Mucosa of descending colon (tissue), 3 donors: Measurements from ENCODE around the gene LAMA2. TPM values are rescaled to one million over a fixed set of nuclear protein-coding genes. Genes with fewer than 3 reads are reported as not detected.

ENCODE experiments used
- ATAC-seq: fragments of 200-7000 bp; cut with Tn5 transposase; one replicate; pipeline ENCODE4 v1.9.1; 2020; ENCODE audit warnings: mild to moderate bottlenecking, moderate library complexity
- DNase-seq, 3 donors: peaks; one replicate each; pipeline ENCODE4 v3.0.0-alpha.2; 2020
- H3K36me3 ChIP-seq: fragments of 200-600 bp; one replicate; pipeline ENCODE4 v1.8.0; 2021; ENCODE audit warnings: low read depth, mild to moderate bottlenecking
- H3K4me1 ChIP-seq: fragments of 200-600 bp; one replicate; pipeline ENCODE4 v1.8.0; 2021; ENCODE audit warnings: low read depth, mild to moderate bottlenecking
- H3K4me3 ChIP-seq: fragments of 200-600 bp; one replicate; pipeline ENCODE4 v1.8.0; 2021; ENCODE audit warnings: mild to moderate bottlenecking
- H3K9me3 ChIP-seq: fragments of 200-600 bp; one replicate; pipeline ENCODE4 v1.8.0; 2021; ENCODE audit warnings: mild to moderate bottlenecking
- intact Hi-C, 2 donors: fragments of 100-400 bp; cut with DNase I in 1 of 2; cut with micrococcal nuclease in 1 of 2; formaldehyde crosslinking; loops; one replicate each; pipeline versions ENCODE4 v1.11.0 to v1.11.1; 2022; cut with DNase I, micrococcal nuclease
- total RNA-seq, 3 donors: library from RNA; stranded (reverse); fragmentation: NEBNext Ultra II Directional in 2 of 3; extraction: Animal tissue kit (Norgen Biotek cat#: 25700) in 2 of 3; gene quantifications; one replicate each; pipeline versions ENCODE4 v1.2.1 to v1.2.4, GENCODE V29; 2021 to 2023
- TF ChIP-seq, protein P1 (sequence below): fragments of 200-600 bp; IDR thresholded peaks from one replicate; pipeline ENCODE4 v1.8.0; 2022; ENCODE audit warnings: antibody characterized with exemption, mild to moderate bottlenecking
- donor health status: DM: no; HTN: no; CAD: no; lungs with moderate emphysema.
- donor health status: DM: no; HTN: no; CAD: no.
- donor health status: DM: no; HTN: yes; CAD: no.

The LAMA2 gene
- total RNA-seq, 3 donors from 2014 or later: 3.6 to 29.4 (median 18.4) TPM

DNA sequence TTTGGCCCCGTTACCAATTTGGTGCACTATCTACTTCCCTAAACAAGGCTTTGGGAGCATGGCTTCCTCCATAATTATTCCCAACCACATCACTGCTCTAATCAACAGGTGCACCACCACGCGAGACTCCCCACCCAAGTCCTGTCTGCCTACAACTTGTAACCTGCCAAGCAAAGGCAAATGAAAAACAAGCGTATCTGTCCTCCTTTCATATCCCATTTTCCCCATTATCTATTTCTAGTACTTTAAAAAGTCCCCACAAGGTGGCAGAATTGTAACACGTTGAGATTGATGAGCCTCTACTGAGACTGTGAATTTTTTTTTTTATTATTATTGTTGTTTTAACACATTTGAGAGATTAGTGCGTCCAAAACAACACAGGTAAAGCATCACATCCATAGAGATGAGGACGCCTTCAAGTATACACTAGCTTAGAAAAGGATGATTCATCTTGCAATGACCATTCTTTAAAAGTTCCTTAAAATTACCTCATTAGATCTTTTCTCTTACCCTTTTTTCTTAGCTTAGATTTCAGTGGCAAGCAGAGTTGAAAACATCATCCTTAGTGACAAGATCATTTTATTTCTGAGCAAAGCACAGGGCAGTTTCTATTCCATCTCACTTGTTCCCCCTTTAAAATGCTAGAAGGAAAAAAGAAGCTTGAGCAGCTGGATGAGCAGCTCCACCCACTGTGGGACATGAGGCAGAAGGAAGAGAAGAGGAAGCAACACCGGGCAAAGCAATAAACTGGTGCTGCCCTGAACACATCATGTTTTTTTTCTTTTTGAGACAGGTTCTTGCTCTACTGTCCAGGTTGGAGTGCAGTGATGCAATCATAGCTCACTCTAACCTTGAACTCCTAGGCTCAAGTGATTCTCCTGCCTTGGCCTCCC is 616.3 kb downstream of the LAMA2 start:
- TF ChIP-seq, protein P1, sequence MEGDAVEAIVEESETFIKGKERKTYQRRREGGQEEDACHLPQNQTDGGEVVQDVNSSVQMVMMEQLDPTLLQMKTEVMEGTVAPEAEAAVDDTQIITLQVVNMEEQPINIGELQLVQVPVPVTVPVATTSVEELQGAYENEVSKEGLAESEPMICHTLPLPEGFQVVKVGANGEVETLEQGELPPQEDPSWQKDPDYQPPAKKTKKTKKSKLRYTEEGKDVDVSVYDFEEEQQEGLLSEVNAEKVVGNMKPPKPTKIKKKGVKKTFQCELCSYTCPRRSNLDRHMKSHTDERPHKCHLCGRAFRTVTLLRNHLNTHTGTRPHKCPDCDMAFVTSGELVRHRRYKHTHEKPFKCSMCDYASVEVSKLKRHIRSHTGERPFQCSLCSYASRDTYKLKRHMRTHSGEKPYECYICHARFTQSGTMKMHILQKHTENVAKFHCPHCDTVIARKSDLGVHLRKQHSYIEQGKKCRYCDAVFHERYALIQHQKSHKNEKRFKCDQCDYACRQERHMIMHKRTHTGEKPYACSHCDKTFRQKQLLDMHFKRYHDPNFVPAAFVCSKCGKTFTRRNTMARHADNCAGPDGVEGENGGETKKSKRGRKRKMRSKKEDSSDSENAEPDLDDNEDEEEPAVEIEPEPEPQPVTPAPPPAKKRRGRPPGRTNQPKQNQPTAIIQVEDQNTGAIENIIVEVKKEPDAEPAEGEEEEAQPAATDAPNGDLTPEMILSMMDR: no peak
- ATAC-seq (peak; percentile 71), DNase-seq (peak in 1 of 3 donors; percentile 48)
- no peaks in the 10 kb centered on the region for H3K9me3 ChIP-seq
- H3K4me1 ChIP-seq: no peaks in the 10 kb centered on the region
- H3K36me3 ChIP-seq: no peaks in the 10 kb centered on the region
- intact Hi-C loops: loop anchor here in 1 of 2 donors (10.0 kb wide), 1 partner anchor 66 kb away; no protein-coding TSS in a partner anchor
- H3K4me3 ChIP-seq: no peak overlapping the region

DNA sequence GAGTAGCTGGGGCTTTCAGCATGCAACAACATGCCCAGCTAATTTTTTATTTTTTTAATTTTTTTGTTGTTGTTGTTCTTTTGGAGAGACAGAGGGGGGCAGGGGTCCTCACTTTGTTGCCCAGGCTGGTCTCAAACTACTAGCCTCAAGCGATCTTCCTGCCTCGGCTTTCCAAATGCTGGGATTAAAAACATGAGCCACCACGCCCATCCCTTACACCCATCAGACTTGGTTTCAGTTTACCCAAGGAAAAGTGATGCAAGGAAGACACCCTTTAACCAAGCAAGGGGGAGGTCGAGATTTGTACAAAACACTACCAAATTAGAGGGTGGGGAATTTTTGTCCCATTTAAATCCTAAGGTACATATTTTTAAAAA is 616.9 kb downstream of the LAMA2 start:
- Histone ChIP-seq H3K4me1 (no peaks in the 10 kb centered on the region), H3K36me3 (no peaks in the 10 kb centered on the region), H3K9me3 (no peaks in the 10 kb centered on the region), H3K4me3 (no peak overlapping the region)
- TF ChIP-seq, protein P1: no peak
- no peak for ATAC-seq
- intact Hi-C loops: loop anchor here in 1 of 2 donors (10.0 kb wide), 1 partner anchor 65 kb away; no protein-coding TSS in a partner anchor
- DNase-seq: no peak

DNA sequence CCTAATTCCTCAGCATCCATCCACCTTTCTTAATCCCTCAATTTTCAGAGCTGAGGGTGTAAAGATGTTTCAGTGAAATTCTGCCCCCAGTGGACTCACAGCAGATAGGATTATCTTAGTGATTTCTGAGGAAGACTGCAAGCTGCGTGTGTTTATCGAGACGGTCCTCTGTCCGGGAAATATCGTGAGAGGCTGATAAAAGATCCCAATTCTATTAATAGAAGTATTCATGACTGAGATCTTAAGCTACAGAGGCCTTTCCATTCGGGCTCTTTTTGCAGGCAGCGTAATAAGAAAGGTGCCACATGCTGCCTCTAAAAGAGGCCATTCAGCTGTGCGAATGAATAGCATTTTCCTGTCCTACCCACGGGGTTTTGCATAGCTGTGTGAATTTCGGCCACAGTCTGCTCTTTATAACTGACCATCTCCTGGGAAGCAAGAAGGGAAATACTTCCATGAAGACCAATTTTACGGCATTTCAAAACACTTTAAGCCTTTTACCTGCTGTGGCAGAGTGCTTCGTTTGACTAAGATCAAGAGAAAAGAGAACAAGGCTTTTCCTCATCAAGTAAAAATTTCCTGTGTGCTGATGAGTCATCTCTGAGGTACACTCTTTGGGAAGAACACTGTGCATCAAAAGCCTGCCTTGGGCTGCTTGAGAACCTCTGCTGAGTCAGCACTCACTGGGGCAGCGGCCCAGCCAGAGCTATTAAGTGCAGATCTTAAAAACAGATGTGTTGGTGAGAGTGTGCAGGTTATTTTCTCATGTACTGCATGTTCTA is 618.2 kb downstream of the LAMA2 start:
- ATAC-seq (peak; percentile 52), DNase-seq (no peak)
- H3K36me3 ChIP-seq: no peaks in the 10 kb centered on the region
- TF ChIP-seq, protein P1: no peak
- H3K4me1 ChIP-seq: no peaks in the 10 kb centered on the region
- no peaks in the 10 kb centered on the region for H3K9me3 ChIP-seq
- no peak overlapping the region for H3K4me3 ChIP-seq
- intact Hi-C loops: no loop called here

DNA sequence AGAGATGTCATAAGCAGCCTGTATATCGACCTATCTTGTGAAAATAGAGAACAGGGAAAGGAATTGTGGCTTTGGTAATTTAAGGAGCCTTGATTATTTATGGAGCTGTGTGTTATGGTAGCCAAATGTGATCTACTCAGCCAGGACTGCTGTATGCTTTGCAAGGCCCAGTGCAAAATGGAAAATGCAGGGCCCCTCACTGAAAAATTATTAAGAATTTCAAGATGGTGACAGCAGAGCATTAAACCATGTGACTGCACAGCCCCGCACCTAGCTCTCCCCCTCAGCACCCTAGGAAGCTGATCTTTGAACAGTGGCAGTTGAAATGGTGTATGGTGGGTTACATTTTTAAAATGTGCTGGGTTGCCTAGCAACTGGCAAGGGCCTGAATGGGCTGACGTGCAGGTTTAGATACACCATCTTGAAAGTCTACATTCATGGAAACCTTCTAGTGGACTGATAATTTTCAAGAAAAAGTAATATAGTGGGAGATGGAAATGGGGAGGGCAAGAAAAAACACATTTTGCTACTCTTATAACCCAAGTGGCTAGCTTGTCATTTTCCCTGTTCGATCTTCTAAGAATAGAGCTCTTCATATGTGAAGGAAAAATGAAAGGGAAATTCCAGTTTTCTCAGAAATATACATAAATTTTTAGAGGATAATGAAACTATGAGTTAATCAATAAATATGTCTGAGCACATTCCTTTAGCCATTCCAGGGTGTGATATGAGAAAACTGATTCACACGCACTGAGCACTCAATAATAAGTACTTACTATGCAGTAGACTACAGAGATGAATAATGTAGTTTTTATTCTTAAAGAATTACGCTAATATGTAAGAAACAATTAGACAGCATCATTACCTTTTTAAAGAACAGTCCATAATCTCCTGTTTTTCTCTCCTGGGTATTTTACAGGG is 619.1 kb downstream of the LAMA2 start:
- Histone ChIP-seq H3K36me3 (no peaks in the 10 kb centered on the region), H3K9me3 (no peaks in the 10 kb centered on the region), H3K4me1 (no peaks in the 10 kb centered on the region), H3K4me3 (no peak overlapping the region)
- DNase-seq (no peak), ATAC-seq (no peak)
- TF ChIP-seq, protein P1: no peak
- intact Hi-C loops: no loop called here

DNA sequence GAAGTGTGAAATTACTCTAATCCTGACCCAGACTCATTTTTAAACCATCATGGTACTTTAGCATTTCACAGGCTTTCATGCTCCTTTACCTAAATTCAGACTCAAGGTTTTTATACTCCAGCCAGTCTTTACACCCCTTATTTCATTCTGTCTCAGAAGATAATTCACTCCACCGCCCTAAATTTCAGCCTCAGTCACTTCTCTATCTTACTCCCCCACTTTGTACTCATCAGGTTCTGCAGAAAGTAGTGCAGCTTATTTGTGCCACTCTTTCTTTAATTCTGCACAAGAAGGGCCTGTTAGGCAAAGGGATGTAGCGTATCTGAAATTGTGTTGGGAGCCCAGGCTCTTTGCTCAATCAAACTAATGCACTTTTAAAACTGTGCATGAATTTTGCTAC is 621.5 kb downstream of the LAMA2 start:
- ATAC-seq (no peak), DNase-seq (no peak)
- Histone ChIP-seq H3K36me3 (no peaks in the 10 kb centered on the region), H3K4me3 (no peak overlapping the region), H3K9me3 (no peaks in the 10 kb centered on the region), H3K4me1 (no peaks in the 10 kb centered on the region)
- intact Hi-C loops: no loop called here
- TF ChIP-seq, protein P1: no peak
